GM13977 (cell line): Measurements from ENCODE around the gene SDF4.

Experiments used
- DNase-seq: peaks from one replicate; pipeline ENCODE4 v3.0.0; 2012; ENCODE audit warnings: low spot score
- in situ Hi-C: fragments of 300-500 bp; cut with MboI; formaldehyde crosslinking; loops from one replicate; pipeline ENCODE4 v1.12.0; 2022; ENCODE audit warnings: low sequenced_read_pairs, low pct_unique_long_range_greater_than_20kb, mixed read lengths, inconsistent platforms; ENCODE audit not compliant: unreplicated experiment
- TF ChIP-seq, protein P1 (sequence below): IDR thresholded peaks from 2 replicates; pipeline ENCODE4 v1.5.1; 2012; ENCODE audit warnings: mild to moderate bottlenecking, control low read depth; ENCODE audit not compliant: insufficient read depth; ENCODE audit errors: extremely low read depth, missing control alignments

SDF4 gene

GRCh38 chr1:1242461-1243265 is 10.9 kb upstream of the SDF4 start:
- in situ Hi-C loops = no loop called here
- DNase-seq = no peak
- TF ChIP-seq, protein P1, sequence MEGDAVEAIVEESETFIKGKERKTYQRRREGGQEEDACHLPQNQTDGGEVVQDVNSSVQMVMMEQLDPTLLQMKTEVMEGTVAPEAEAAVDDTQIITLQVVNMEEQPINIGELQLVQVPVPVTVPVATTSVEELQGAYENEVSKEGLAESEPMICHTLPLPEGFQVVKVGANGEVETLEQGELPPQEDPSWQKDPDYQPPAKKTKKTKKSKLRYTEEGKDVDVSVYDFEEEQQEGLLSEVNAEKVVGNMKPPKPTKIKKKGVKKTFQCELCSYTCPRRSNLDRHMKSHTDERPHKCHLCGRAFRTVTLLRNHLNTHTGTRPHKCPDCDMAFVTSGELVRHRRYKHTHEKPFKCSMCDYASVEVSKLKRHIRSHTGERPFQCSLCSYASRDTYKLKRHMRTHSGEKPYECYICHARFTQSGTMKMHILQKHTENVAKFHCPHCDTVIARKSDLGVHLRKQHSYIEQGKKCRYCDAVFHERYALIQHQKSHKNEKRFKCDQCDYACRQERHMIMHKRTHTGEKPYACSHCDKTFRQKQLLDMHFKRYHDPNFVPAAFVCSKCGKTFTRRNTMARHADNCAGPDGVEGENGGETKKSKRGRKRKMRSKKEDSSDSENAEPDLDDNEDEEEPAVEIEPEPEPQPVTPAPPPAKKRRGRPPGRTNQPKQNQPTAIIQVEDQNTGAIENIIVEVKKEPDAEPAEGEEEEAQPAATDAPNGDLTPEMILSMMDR = no peak

DNA sequence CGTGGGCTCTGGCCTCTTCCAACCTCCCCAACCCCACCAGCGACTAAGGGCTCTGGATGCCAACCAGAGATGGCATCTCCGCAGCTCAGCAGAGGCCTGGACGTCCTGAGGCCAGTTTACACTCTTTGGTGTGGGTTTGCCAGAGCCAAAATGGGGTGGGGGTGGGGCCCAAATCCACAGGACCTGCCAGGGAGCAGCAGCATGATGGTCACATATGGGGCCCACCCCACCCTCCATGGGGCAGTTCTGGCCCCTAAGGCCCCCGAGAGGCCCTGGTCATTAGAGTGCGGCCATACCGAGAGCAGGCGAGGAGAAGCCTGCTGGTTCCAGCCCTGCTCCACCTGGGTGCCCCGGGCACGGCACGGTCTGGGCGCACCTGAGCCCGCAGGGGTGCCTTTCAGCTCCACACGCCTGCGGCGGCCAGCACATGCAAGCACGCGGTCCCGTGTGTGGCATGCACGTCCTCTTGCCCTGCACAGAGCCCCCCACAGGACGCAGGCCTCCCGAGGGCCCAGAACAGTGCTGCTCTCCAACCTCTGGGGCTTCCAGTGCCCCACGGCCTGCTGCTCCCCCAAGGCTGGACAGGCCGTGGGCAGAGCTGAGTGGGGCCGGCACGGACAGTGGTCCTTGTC is 9.9 kb upstream of the SDF4 start:
- DNase-seq = no peak
- TF ChIP-seq, protein P1 = no peak
- in situ Hi-C loops = no loop called here

- TF ChIP-seq, protein P1 = no peak
- in situ Hi-C loops = no loop called here
Observed at GRCh38 chr1:1240822-1241587, 9.2 kb upstream of the SDF4 start.

DNA sequence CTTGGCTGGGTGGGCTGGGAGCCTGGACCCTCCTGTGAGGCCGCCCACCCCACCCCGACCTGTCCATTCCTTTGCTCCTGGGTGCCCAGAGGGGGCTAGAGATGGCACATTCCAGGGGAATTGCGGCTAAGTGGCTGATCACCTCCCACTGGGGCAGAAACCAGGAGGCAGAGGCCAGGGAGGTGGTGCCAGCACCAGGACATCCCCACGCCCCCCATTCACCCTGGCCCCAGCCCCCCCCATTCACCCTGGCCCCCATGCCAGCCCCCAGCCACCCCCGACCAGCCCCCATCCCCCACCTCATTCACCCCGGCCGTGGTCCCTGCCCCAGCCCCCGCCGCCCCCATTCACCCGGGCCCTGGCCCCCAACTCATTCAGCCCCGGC is 8.5 kb upstream of the SDF4 start:
- in situ Hi-C loops = no loop called here
- TF ChIP-seq, protein P1 = no peak

More at GRCh38 chr1:1240822-1241587, 9.2 kb upstream of the SDF4 start:
- DNase-seq = no peak

DNA sequence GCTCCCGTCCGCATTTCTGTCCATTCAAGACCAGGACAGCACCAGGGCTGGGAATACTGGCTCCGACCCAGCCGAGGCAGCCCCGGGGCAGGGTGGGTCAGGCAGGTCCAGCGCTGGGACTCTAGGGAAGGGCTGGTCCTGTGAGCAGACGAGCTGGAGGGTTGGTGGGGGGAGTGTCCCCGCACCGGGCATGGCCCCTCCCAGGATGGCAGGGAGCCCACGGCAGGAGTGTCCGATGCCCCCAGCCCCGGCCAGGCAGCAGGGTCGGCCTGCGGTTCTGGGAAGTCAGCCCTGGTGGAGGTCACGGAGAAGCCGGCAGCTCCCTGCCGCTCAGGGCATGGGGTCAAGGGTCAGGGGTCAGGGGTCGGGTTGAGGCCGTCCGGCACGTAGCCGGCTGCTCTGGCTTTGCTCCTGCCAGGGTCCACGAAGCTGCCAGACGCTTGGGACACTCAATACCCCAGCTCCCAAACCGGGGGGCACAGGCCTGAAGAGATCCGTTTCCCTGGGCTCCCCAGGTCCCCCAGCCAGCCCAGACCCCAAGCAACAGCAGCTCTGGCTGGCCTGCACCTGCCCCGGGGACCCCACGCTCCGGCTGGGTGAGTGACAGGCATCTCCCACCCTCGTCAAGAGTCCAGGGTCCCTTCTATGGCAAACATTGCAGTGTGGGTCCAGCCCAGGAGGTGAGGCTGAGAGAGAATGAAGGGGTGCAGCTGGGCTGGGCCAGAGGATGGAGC is 8.0 kb upstream of the SDF4 start:
- TF ChIP-seq, protein P1 = no peak
- in situ Hi-C loops = no loop called here

More for the DNA sequence above, 8.5 kb upstream of the SDF4 start:
- DNase-seq = no peak

GRCh38 chr1:1239227-1239613 is 7.4 kb upstream of the SDF4 start:
- TF ChIP-seq, protein P1 = no peak
- in situ Hi-C loops = no loop called here
- no peak for DNase-seq

More for the DNA sequence above, 8.0 kb upstream of the SDF4 start:
- no peak for DNase-seq
